H9 (cell line): Measurements from ENCODE around the gene GP1BB. TPM values are rescaled to one million over a fixed set of nuclear protein-coding genes. Genes with fewer than 3 reads are reported as not detected.

Experiments
- DNase-seq: peaks from one replicate; pipeline ENCODE4 v3.0.0-alpha.2; 2017
- H2AFZ ChIP-seq: one replicate; pipeline ENCODE4 v1.6.1; 2013; ENCODE audit warnings: mild to moderate bottlenecking, low read length, control low read depth, moderate library complexity
- H2AK5ac ChIP-seq: 2 replicates; pipeline ENCODE4 v1.6.1; 2013; ENCODE audit warnings: low read length, control low read depth, mixed read lengths; ENCODE audit not compliant: insufficient read length
- H2BK120ac ChIP-seq: one replicate; pipeline ENCODE4 v1.6.1; 2013; ENCODE audit warnings: low read depth, mild to moderate bottlenecking, low read length, control low read depth, inconsistent platforms; ENCODE audit not compliant: poor library complexity, severe bottlenecking
- H2BK12ac ChIP-seq: 2 replicates; pipeline ENCODE4 v1.6.1; 2013; ENCODE audit warnings: low read length, control low read depth, mixed read lengths, low read depth; ENCODE audit not compliant: insufficient read length
- H2BK15ac ChIP-seq: 2 replicates; pipeline ENCODE4 v1.6.1; 2013; ENCODE audit warnings: low read depth, low read length, control low read depth
- H2BK20ac ChIP-seq: one replicate; pipeline ENCODE4 v1.6.1; 2013; ENCODE audit warnings: low read depth, mild to moderate bottlenecking, low read length, control low read depth, inconsistent platforms; ENCODE audit not compliant: poor library complexity, severe bottlenecking
- H2BK5ac ChIP-seq: 2 replicates; pipeline ENCODE4 v1.6.1; 2013; ENCODE audit warnings: low read length, control low read depth, mixed read lengths; ENCODE audit not compliant: insufficient read length
- H3K14ac ChIP-seq: 2 replicates; pipeline ENCODE4 v1.6.1; 2013; ENCODE audit warnings: low read length, control low read depth; ENCODE audit not compliant: insufficient read depth
- H3K18ac ChIP-seq: 2 replicates; pipeline ENCODE4 v1.6.1; 2013; ENCODE audit warnings: low read depth, mild to moderate bottlenecking, mixed read lengths, low read length, control low read depth; ENCODE audit not compliant: insufficient read length
- H3K23ac ChIP-seq: 2 replicates; pipeline ENCODE4 v1.6.1; 2013; ENCODE audit warnings: low read length, control low read depth, mixed read lengths, low read depth; ENCODE audit not compliant: insufficient read length
- H3K23me2 ChIP-seq: 2 replicates; pipeline ENCODE4 v1.6.1; 2013; ENCODE audit warnings: low read depth, mild to moderate bottlenecking, mixed read lengths, low read length, control low read depth; ENCODE audit not compliant: insufficient read length, poor library complexity, severe bottlenecking
- H3K27ac ChIP-seq: 2 replicates; pipeline ENCODE4 v1.5.1; 2013; ENCODE audit warnings: low read length, control low read depth, mixed read lengths, low read depth; ENCODE audit not compliant: insufficient read length
- H3K27me3 ChIP-seq: 2 replicates; pipeline ENCODE4 v1.6.1; 2013; ENCODE audit warnings: low read length, control low read depth, inconsistent platforms; ENCODE audit not compliant: insufficient read depth
- H3K4ac ChIP-seq: 2 replicates; pipeline ENCODE4 v1.6.1; 2013; ENCODE audit warnings: low read depth, mild to moderate bottlenecking, control low read depth, inconsistent platforms, low read length, moderate library complexity
- H3K4me1 ChIP-seq: 2 replicates; pipeline ENCODE4 v1.6.1; 2013; ENCODE audit warnings: low read length, control low read depth, inconsistent platforms; ENCODE audit not compliant: insufficient read depth
- H3K4me2 ChIP-seq: 2 replicates; pipeline ENCODE4 v1.6.1; 2013; ENCODE audit warnings: low read length, control low read depth, mixed read lengths; ENCODE audit not compliant: insufficient read length, insufficient read depth
- H3K56ac ChIP-seq: 2 replicates; pipeline ENCODE4 v1.6.1; 2013; ENCODE audit warnings: low read depth, mild to moderate bottlenecking, mixed read lengths, low read length, control low read depth; ENCODE audit not compliant: insufficient read length
- H3K79me1 ChIP-seq: 2 replicates; pipeline ENCODE4 v1.6.1; 2013; ENCODE audit warnings: low read depth, mild to moderate bottlenecking, moderate library complexity, low read length, control low read depth, inconsistent platforms; ENCODE audit not compliant: insufficient read depth, poor library complexity, severe bottlenecking
- H3K79me2 ChIP-seq: 2 replicates; pipeline ENCODE4 v1.6.1; 2013; ENCODE audit warnings: low read length, control low read depth, inconsistent platforms; ENCODE audit not compliant: insufficient read depth
- H3K9ac ChIP-seq: 2 replicates; pipeline ENCODE4 v1.6.1; 2013; ENCODE audit warnings: low read length, control low read depth, mixed read lengths; ENCODE audit not compliant: insufficient read length; ENCODE audit errors: extremely low read depth
- H3K9me3 ChIP-seq: one replicate; pipeline ENCODE4 v1.6.1; 2013; ENCODE audit warnings: low read depth, low read length, inconsistent platforms; ENCODE audit not compliant: control insufficient read depth
- H3T11ph ChIP-seq: one replicate; pipeline ENCODE4 v1.6.1; 2013; ENCODE audit warnings: mild to moderate bottlenecking, low read length, control low read depth, inconsistent platforms
- H4K20me1 ChIP-seq: one replicate; pipeline ENCODE4 v1.6.1; 2013; ENCODE audit not compliant: control insufficient read depth, insufficient read length, insufficient read depth
- H4K5ac ChIP-seq: 2 replicates; pipeline ENCODE4 v1.6.1; 2013; ENCODE audit warnings: low read depth, mild to moderate bottlenecking, mixed read lengths, low read length, control low read depth; ENCODE audit not compliant: insufficient read length
- H4K8ac ChIP-seq: replicated peaks from 2 replicates; pipeline ENCODE4 v1.6.1; 2013; ENCODE audit warnings: low read length, control low read depth, mixed read lengths, low read depth; ENCODE audit not compliant: insufficient read length
- H4K91ac ChIP-seq: 2 replicates; pipeline ENCODE4 v1.6.1; 2013; ENCODE audit warnings: low read depth, mild to moderate bottlenecking, moderate library complexity, mixed read lengths, low read length, control low read depth; ENCODE audit not compliant: insufficient read length
- H3K27ac Mint-ChIP-seq, 3 experiments: 2 replicates in 2 of 3; 3 replicates in 1 of 3; pipeline ENCODE4 v1.8.0; 2020 to 2021; ENCODE audit warnings: mixed read lengths in 3 of 3, mild to moderate bottlenecking in 1 of 3, moderate library complexity in 1 of 3
- H3K27me3 Mint-ChIP-seq: 2 replicates; pipeline ENCODE4 v1.8.0; 2021; ENCODE audit warnings: low read depth, mild to moderate bottlenecking, moderate library complexity, mixed read lengths
- H3K36me3 Mint-ChIP-seq, 3 experiments: 2 replicates in 2 of 3; 3 replicates in 1 of 3; pipeline ENCODE4 v1.8.0; 2020 to 2021; ENCODE audit warnings: low read depth in 3 of 3, mixed read lengths in 3 of 3; ENCODE audit not compliant: insufficient read depth in 1 of 3
- H3K4me1 Mint-ChIP-seq, 2 experiments: 2 replicates each; pipeline ENCODE4 v1.8.0; 2020; ENCODE audit warnings: mixed read lengths in 2 of 2
- H3K4me3 Mint-ChIP-seq, 2 experiments: 2 replicates in 1 of 2; 3 replicates in 1 of 2; pipeline ENCODE4 v1.8.0; 2020 to 2021; ENCODE audit warnings: mild to moderate bottlenecking in 2 of 2, mixed read lengths in 2 of 2, moderate library complexity in 1 of 2
- H3K9me3 Mint-ChIP-seq, 2 experiments: 2 replicates in 1 of 2; 3 replicates in 1 of 2; pipeline ENCODE4 v1.8.0; 2020; ENCODE audit warnings: mild to moderate bottlenecking in 2 of 2, mixed read lengths in 2 of 2, moderate library complexity in 1 of 2
- CTCF ChIP-seq: fragments of 200-600 bp; sonication (generic); conservative IDR thresholded peaks from 3 replicates; pipeline ENCODE4 v1.8.0; 2021; ENCODE audit warnings: antibody characterized with exemption, mild to moderate bottlenecking
- WGBS: extraction: QIAGEN DNeasy Blood & Tissue Kit; methylation state at CpG from one replicate; pipeline ENCODE4 v1.1.7; 2013; ENCODE audit warnings: missing lambda C conversion rate, low lambda C conversion rate, mixed read lengths; ENCODE audit not compliant: insufficient read length; ENCODE audit errors: extremely low coverage; 5-methylcytosine and 5-hydroxymethylcytosine counted together
- total RNA-seq: library from RNA; stranded (reverse); gene quantifications from 2 replicates; pipeline ENCODE4 v1.2.1, GENCODE V29; 2021

Gene GP1BB
- total RNA-seq, 1 experiment from 2014 or later, result 3.4 TPM

GRCh38 chr22:19720999-19721329 is 2.4 kb upstream of the GP1BB start:
- Histone ChIP-seq H3K27ac (no peak overlapping the region), H3K79me1 (no peaks in the 10 kb centered on the region), H2BK12ac (no peak overlapping the region), H3K27me3 (peaks cover 62% of the 10 kb centered on the region; the same call in 1 of the 2 replicates), H2BK120ac (no peak overlapping the region), H4K5ac (no peak overlapping the region), H3K9me3 (no peaks in the 10 kb centered on the region), H2BK5ac (no peak overlapping the region), H3T11ph (no peak overlapping the region), H3K4me1 (peaks cover 2% of the 10 kb centered on the region; the same call in 1 of the 2 replicates), H3K18ac (no peak overlapping the region), H3K4ac (no peak overlapping the region), H3K23me2 (peaks cover 10% of the 10 kb centered on the region), H3K9ac (no peak overlapping the region), H2BK15ac (no peak overlapping the region), H4K8ac (no peak overlapping the region), H2AK5ac (no peak overlapping the region), H2AFZ (no peak overlapping the region), H3K4me2 (no peak overlapping the region), H4K20me1 (peaks cover 4% of the 10 kb centered on the region), H3K79me2 (no peaks in the 10 kb centered on the region), H4K91ac (no peak overlapping the region), H3K14ac (no peak overlapping the region), H2BK20ac (no peak overlapping the region), H3K23ac (no peak overlapping the region), H3K56ac (no peak overlapping the region)
- no peak for TF ChIP-seq CTCF
- no peak overlapping the region for H3K27ac Mint-ChIP-seq
- H3K27me3 Mint-ChIP-seq, result peaks cover 81% of the 10 kb centered on the region
- H3K9me3 Mint-ChIP-seq, result peaks cover 6 to 16% of the 10 kb centered on the region in 2 experiments; a peak in 4 of 5 replicates
- H3K4me3 Mint-ChIP-seq, result peak overlapping the region in 1 of 2 experiments; percentile 77; a peak in 2 of 5 replicates
- H3K4me1 Mint-ChIP-seq, result peaks cover 17 to 32% of the 10 kb centered on the region in 2 experiments
- no CpG with 5 or more reads among the region's 2 CpGs for WGBS
- H3K36me3 Mint-ChIP-seq, result peaks cover 7 to 18% (median 14%) of the 10 kb centered on the region in 3 experiments; a peak in 6 of 7 replicates
- no peak for DNase-seq
